Nucleus accumbens (tissue), 56 donors: ENCODE results near the gene CNGA4.
"Not testable (repeated sequence)": the region's sequence is repeated elsewhere in the genome, so short reads cannot be mapped to it uniquely, and the experiment has no call there.

ENCODE experiments used
- DNase-seq, 56 donors: peaks; one replicate each; lab custom pipeline; 2025; lab: John Stamatoyannopoulos, UW

Gene CNGA4

GRCh38 chr11:6260207-6260726, 21.4 kb downstream of the CNGA4 start:
- DNase-seq = no peak

- no peak for DNase-seq
Observed at GRCh38 chr11:6263662-6264061, 24.8 kb downstream of the CNGA4 start.

- DNase-seq = no peak
Observed at GRCh38 chr11:6268820-6269219, 29.9 kb downstream of the CNGA4 start.

- DNase-seq = no peak
Observed at GRCh38 chr11:6269994-6270393, 31.1 kb downstream of the CNGA4 start.

- DNase-seq = no peak
Observed at GRCh38 chr11:6270584-6271246, 31.8 kb downstream of the CNGA4 start.

- no peak for DNase-seq
Observed at GRCh38 chr11:6271598-6271997, 32.7 kb downstream of the CNGA4 start.

GRCh38 chr11:6273188-6273587, 34.3 kb downstream of the CNGA4 start:
- DNase-seq = no peak

GRCh38 chr11:6280809-6281208, 41.9 kb downstream of the CNGA4 start:
- not testable (repeated sequence) for DNase-seq

- DNase-seq = no peak
Observed at GRCh38 chr11:6283453-6284023, 44.6 kb downstream of the CNGA4 start.

- no peak for DNase-seq
Observed at GRCh38 chr11:6284250-6284649, 45.4 kb downstream of the CNGA4 start.

GRCh38 chr11:6285019-6285418, 46.1 kb downstream of the CNGA4 start:
- no peak for DNase-seq
